Stimulated activated CD4-positive, alpha-beta T cell treated with anti-CD3 and anti-CD28 coated beads, TNF-alpha, amount 100 ng/mL, for 48 hours (primary cell): ENCODE results near the gene APMAP.

Experiments used
- DNase-seq, 3 donors: peaks; one replicate each; pipeline ENCODE4 v3.0.0-alpha.2; 2020; ENCODE audit warnings: low read depth in 3 of 3

Gene APMAP

GRCh38 chr20:24987873-24988835 is 4.4 kb downstream of the APMAP start:
- no peak for DNase-seq

GRCh38 chr20:24987244-24987643 is 5.3 kb downstream of the APMAP start:
- no peak for DNase-seq

- DNase-seq, result no peak
Observed at GRCh38 chr20:24986436-24987015, 6.0 kb downstream of the APMAP start.

GRCh38 chr20:24985802-24986201 is 6.7 kb downstream of the APMAP start:
- no peak for DNase-seq

GRCh38 chr20:24984961-24985640 is 7.5 kb downstream of the APMAP start:
- no peak for DNase-seq

- no peak for DNase-seq
Observed at GRCh38 chr20:24983896-24984295, 8.7 kb downstream of the APMAP start.

- DNase-seq, result no peak
Observed at GRCh38 chr20:24981790-24982189, 10.8 kb downstream of the APMAP start.

- DNase-seq, result no peak
Observed at GRCh38 chr20:24981282-24981681, 11.3 kb downstream of the APMAP start.

- no peak for DNase-seq
Observed at GRCh38 chr20:24980291-24981053, 12.1 kb downstream of the APMAP start.

GRCh38 chr20:24979036-24979960 is 13.3 kb downstream of the APMAP start:
- DNase-seq, result no peak

GRCh38 chr20:24978513-24978912 is 14.0 kb downstream of the APMAP start:
- DNase-seq, result no peak

- DNase-seq, result no peak
Observed at GRCh38 chr20:24977797-24978196, 14.8 kb downstream of the APMAP start.

- no peak for DNase-seq
Observed at GRCh38 chr20:24977336-24977735, 15.2 kb downstream of the APMAP start.

GRCh38 chr20:24972341-24972740 is 20.2 kb downstream of the APMAP start:
- no peak for DNase-seq

GRCh38 chr20:24971376-24972101 is 21.0 kb downstream of the APMAP start:
- DNase-seq, result no peak

- no peak for DNase-seq
Observed at GRCh38 chr20:24970754-24971153, 21.8 kb downstream of the APMAP start.

GRCh38 chr20:24970030-24970553 is 22.5 kb downstream of the APMAP start:
- DNase-seq, result no peak

GRCh38 chr20:24969186-24970029 is 23.1 kb downstream of the APMAP start:
- DNase-seq, result no peak

GRCh38 chr20:24968278-24968800 is 24.2 kb downstream of the APMAP start:
- no peak for DNase-seq
